Measurements from ENCODE around the gene ARFGAP1. TPM values are rescaled to one million over a fixed set of nuclear protein-coding genes. Genes with fewer than 3 reads are reported as not detected.

The ARFGAP1 gene
- total and polyA plus RNA-seq, 10 of the 15 experiments (the other 5 are each of a cell fraction or from before 2014, with no cell fraction given), result 0.45 to 79.9 (median 30.8) TPM

- no peaks in the 10 kb centered on the region for H3K9me3 ChIP-seq (replicated peaks; ENCODE audit: control insufficient read depth, insufficient read depth, low read length)
- TF ChIP-seq POLR2A (IDR thresholded peaks at IDR 0.05; ENCODE audit: low read depth, low read length) (peak; percentile 61), CUX1 (IDR thresholded peaks at IDR 0.05; ENCODE audit: insufficient replicate concordance, low read depth, low read length) (no peak), USF2 (IDR thresholded peaks at IDR 0.05; ENCODE audit: borderline replicate concordance, low read depth, low read length) (no peak), FOS (IDR thresholded peaks at IDR 0.05; ENCODE audit: borderline replicate concordance, extremely low read depth, insufficient read length) (no peak), MAX (IDR thresholded peaks at IDR 0.05; ENCODE audit: low read depth, low read length) (no peak)
- in situ Hi-C loops (cut with MboI) (no loop called here), intact Hi-C loops (cut with micrococcal nuclease; ENCODE audit: unreplicated experiment) (no loop called here)
- no peak overlapping the region for H2AFZ ChIP-seq (ENCODE audit: control insufficient read depth, low read depth, low read length)
- FAIRE-seq, result no peak
- peaks cover 2 to 9% of the 10 kb centered on the region in 2 experiments for H3K36me3 ChIP-seq (ENCODE audit: control insufficient read depth in 2 of 2, insufficient read depth in 2 of 2, low read length in 1 of 2)
- BruUV-seq (replicated peaks), result no TSS peak
- POLR2A ChIA-PET, result interaction anchor here (0.9 kb wide), 1 partner anchor 22 kb away, joined by 3 read pairs; no protein-coding TSS in a partner anchor
- H4K20me1 ChIP-seq (ENCODE audit: control insufficient read depth, insufficient read depth), result no peaks in the 10 kb centered on the region
- SMC1A ChIA-PET (ENCODE audit: uncharacterized antibody, unreplicated experiment), result interaction anchor here (0.6 kb wide), 1 partner anchor 65 kb away, joined by 3 read pairs; no protein-coding TSS in a partner anchor
- ATAC-seq, result no peak
- H3K9ac ChIP-seq (ENCODE audit: control insufficient read depth, insufficient read depth, low read length), result no peak overlapping the region
- H3K4me2 ChIP-seq (ENCODE audit: control insufficient read depth, insufficient read depth), result no peak overlapping the region
- CTCF ChIA-PET, result interaction anchor here (1.8 kb wide), 1 partner anchor 65 kb away, joined by 6 read pairs; no protein-coding TSS in a partner anchor
- WGBS (ENCODE audit: insufficient coverage, insufficient replicate concordance, low lambda C conversion rate, missing lambda C conversion rate), result 83% methylated on average over 27 of the region's 28 CpGs
- RAD21 ChIA-PET (ENCODE audit: unreplicated experiment), result no interaction called here
- no peaks in the 10 kb centered on the region; a peak in 1 of 4 replicates for H3K27me3 ChIP-seq (replicated peaks in 1 of 2; ENCODE audit: control insufficient read depth in 2 of 2, insufficient read depth in 2 of 2, low read length in 1 of 2)
- no peak overlapping the region for H3K4me3 ChIP-seq
- H3K79me2 ChIP-seq (ENCODE audit: control insufficient read depth, insufficient read depth, low read length), result no peaks in the 10 kb centered on the region
- H3K27ac ChIP-seq (ENCODE audit: control insufficient read depth, insufficient read depth), result no peak overlapping the region
- no peaks in the 10 kb centered on the region for H3K4me1 ChIP-seq (ENCODE audit: control insufficient read depth, insufficient read depth, low read length)
- DNase-seq (ENCODE audit: low read depth, low spot score), result no peak
Observed at GRCh38 chr20:63288581-63289251, 16.1 kb downstream of the ARFGAP1 start.

Data from GM12878 (cell line).